Caco-2 (cell line): Measurements from ENCODE around the gene PNPLA7. TPM values are rescaled to one million over a fixed set of nuclear protein-coding genes. Genes with fewer than 3 reads are reported as not detected.

ENCODE experiments used
- BruUV-seq: library from RNA; stranded (reverse); fragments of 400-500 nt; replicated peaks from 2 replicates; lab custom pipeline; 2021; lab: Mats Ljungman, UMichigan
- CTCF ChIA-PET: fragments of 300-600 bp; sonication (Branson Sonifier 250); formaldehyde crosslinking; loops from one replicate; lab custom pipeline; 2022; ENCODE audit warnings: antibody characterized with exemption; lab: Charles Lee
- POLR2A ChIA-PET: fragments of 300-600 bp; sonication (Branson Sonifier 250); formaldehyde crosslinking; loops from one replicate; lab custom pipeline; 2022; ENCODE audit warnings: antibody characterized with exemption; lab: Charles Lee
- DNase-seq, 2 experiments: peaks; one replicate each; pipeline versions ENCODE4 v3.0.0 to v3.0.0-alpha.2; 2020 to 2022
- H3K27me3 ChIP-seq: replicated peaks from 2 replicates; pipeline ENCODE4 v1.6.0; 2011; ENCODE audit warnings: low read length; ENCODE audit not compliant: control insufficient read depth, insufficient read depth
- H3K36me3 ChIP-seq: 2 replicates; pipeline ENCODE4 v1.5.1; 2011; ENCODE audit warnings: low read length; ENCODE audit not compliant: control insufficient read depth, insufficient read depth
- H3K4me1 ChIP-seq: fragments of 250-450 bp; sonication (Bioruptor Pico); 2 replicates; pipeline ENCODE4 v1.5.1; 2020; ENCODE audit warnings: mild to moderate bottlenecking
- H3K4me3 ChIP-seq: 2 replicates; pipeline ENCODE4 v1.5.1; 2011; ENCODE audit warnings: low read depth, mild to moderate bottlenecking, control low read depth, low read length
- H3K9me3 ChIP-seq: fragments of 250-450 bp; sonication (Bioruptor Pico); 2 replicates; pipeline ENCODE4 v1.5.1; 2020; ENCODE audit warnings: mild to moderate bottlenecking, moderate library complexity
- H3K27ac Mint-ChIP-seq: one replicate; pipeline ENCODE4 v1.8.0; 2022; ENCODE audit warnings: mixed read lengths; ENCODE audit not compliant: unreplicated experiment
- H3K27me3 Mint-ChIP-seq: one replicate; pipeline ENCODE4 v1.8.0; 2022; ENCODE audit warnings: mixed read lengths; ENCODE audit not compliant: insufficient read depth, unreplicated experiment
- H3K36me3 Mint-ChIP-seq: one replicate; pipeline ENCODE4 v1.8.0; 2022; ENCODE audit warnings: mild to moderate bottlenecking, mixed read lengths; ENCODE audit not compliant: insufficient read depth, unreplicated experiment
- H3K4me1 Mint-ChIP-seq: one replicate; pipeline ENCODE4 v1.8.0; 2022; ENCODE audit warnings: low read depth, mixed read lengths; ENCODE audit not compliant: unreplicated experiment
- H3K4me3 Mint-ChIP-seq: one replicate; pipeline ENCODE4 v1.8.0; 2022; ENCODE audit warnings: mild to moderate bottlenecking, moderate library complexity, mixed read lengths; ENCODE audit not compliant: unreplicated experiment
- H3K9me3 Mint-ChIP-seq: one replicate; pipeline ENCODE4 v1.8.0; 2022; ENCODE audit warnings: mixed read lengths; ENCODE audit not compliant: unreplicated experiment
- intact Hi-C: fragments of 100-400 bp; cut with micrococcal nuclease; formaldehyde crosslinking; loops from one replicate; pipeline ENCODE4 v1.10.0; 2022; ENCODE audit not compliant: unreplicated experiment
- total RNA-seq: library from RNA; stranded (reverse); gene quantifications from 2 replicates; pipeline ENCODE4 v1.2.3, GENCODE V29; 2022
- TF ChIP-seq, protein P1 (sequence below), 2 experiments: fragments of 200-600 bp in 1 of 2; IDR thresholded peaks; 1 replicate in 1 of 2; 2 replicates in 1 of 2; pipeline versions ENCODE4 v1.5.1 to v1.8.0; 2011 to 2022; ENCODE audit warnings: antibody characterized with exemption in 1 of 2, control low read depth in 1 of 2, inconsistent platforms in 1 of 2, low read depth in 1 of 2, low read length in 1 of 2, mild to moderate bottlenecking in 1 of 2, moderate library complexity in 1 of 2; ENCODE audit not compliant: insufficient read depth in 1 of 2, severe bottlenecking in 1 of 2, unreplicated experiment in 1 of 2

PNPLA7 gene
- total RNA-seq, 1 experiment from 2014 or later, result 1.8 TPM

DNA sequence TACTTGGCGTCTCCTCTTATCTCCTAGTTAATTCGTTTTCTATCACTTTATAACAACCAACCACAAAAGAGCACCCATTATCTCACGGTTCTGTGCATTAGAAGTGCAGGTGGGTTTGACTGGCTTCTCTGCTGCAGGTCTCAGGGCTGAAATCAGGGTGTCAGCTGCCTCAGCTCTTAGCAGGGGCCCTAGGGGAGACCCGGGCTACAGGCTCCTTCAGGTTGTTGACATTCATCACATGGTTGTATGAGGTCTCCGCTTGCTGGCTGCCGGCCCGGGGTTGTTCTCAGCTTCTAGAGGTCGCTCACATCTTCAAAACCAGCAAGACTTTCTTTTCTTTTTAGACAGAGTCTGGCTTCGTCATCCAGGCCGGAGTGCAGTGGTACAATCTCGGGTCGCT lies 43.0 kb upstream of the PNPLA7 start:
- intact Hi-C loops, result loop anchor here (10.0 kb wide), 1 partner anchor 148 kb away; the partner anchor contains the start of gene ENTPD8
- TF ChIP-seq, protein P1, sequence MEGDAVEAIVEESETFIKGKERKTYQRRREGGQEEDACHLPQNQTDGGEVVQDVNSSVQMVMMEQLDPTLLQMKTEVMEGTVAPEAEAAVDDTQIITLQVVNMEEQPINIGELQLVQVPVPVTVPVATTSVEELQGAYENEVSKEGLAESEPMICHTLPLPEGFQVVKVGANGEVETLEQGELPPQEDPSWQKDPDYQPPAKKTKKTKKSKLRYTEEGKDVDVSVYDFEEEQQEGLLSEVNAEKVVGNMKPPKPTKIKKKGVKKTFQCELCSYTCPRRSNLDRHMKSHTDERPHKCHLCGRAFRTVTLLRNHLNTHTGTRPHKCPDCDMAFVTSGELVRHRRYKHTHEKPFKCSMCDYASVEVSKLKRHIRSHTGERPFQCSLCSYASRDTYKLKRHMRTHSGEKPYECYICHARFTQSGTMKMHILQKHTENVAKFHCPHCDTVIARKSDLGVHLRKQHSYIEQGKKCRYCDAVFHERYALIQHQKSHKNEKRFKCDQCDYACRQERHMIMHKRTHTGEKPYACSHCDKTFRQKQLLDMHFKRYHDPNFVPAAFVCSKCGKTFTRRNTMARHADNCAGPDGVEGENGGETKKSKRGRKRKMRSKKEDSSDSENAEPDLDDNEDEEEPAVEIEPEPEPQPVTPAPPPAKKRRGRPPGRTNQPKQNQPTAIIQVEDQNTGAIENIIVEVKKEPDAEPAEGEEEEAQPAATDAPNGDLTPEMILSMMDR (IDR thresholded peaks at IDR 0.05; ENCODE audit: insufficient read depth in 1 of 2, low read depth in 1 of 2, low read length in 1 of 2, severe bottlenecking in 1 of 2, unreplicated experiment in 1 of 2), result no peak
- H3K4me3 ChIP-seq, result no peak overlapping the region
- peaks cover 8% of the 10 kb centered on the region for H3K4me1 ChIP-seq
- H3K27me3 ChIP-seq, result no peaks in the 10 kb centered on the region
- no peaks in the 10 kb centered on the region for H3K9me3 ChIP-seq
- Mint-ChIP-seq H3K4me3 (peak overlapping the region; percentile 18), H3K4me1 (no peaks in the 10 kb centered on the region), H3K9me3 (no peaks in the 10 kb centered on the region), H3K27me3 (no peaks in the 10 kb centered on the region), H3K27ac (no peak overlapping the region), H3K36me3 (peaks cover 10% of the 10 kb centered on the region)
- BruUV-seq, result no TSS peak
- ChIA-PET POLR2A (no interaction called here), CTCF (no interaction called here)
- no peak for DNase-seq
- H3K36me3 ChIP-seq, result no peaks in the 10 kb centered on the region; the same call in 1 of the 2 replicates

DNA sequence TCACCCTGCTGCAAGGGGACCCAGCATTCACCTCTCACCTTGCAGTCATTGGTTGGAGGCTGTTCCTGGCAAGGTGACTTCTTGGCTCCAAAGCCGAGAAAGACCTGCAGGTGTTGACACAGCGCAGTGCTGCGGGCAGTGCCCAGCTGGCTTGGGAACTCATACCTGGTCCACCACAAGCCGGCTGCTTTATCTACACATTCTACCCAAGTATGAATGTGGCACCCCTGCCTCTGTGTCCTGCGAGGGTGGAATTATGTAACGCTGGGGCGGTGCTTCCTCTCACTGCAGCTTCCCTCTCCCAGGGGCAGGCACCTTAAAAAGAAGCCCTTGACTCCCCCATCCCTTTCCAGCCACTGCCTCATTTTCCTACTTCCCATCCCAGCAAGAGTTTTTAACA lies 42.6 kb upstream of the PNPLA7 start:
- H3K36me3 ChIP-seq, result no peaks in the 10 kb centered on the region; the same call in 1 of the 2 replicates
- H3K4me3 ChIP-seq, result no peak overlapping the region
- H3K27me3 Mint-ChIP-seq, result no peaks in the 10 kb centered on the region
- ChIA-PET CTCF (no interaction called here), POLR2A (no interaction called here)
- H3K4me1 ChIP-seq, result peaks cover 8% of the 10 kb centered on the region
- H3K9me3 ChIP-seq, result no peaks in the 10 kb centered on the region
- no peak for DNase-seq
- no peak overlapping the region for H3K27ac Mint-ChIP-seq
- BruUV-seq, result no TSS peak
- H3K36me3 Mint-ChIP-seq, result peaks cover 14% of the 10 kb centered on the region
- intact Hi-C loops, result loop anchor here (10.0 kb wide), 1 partner anchor 148 kb away; the partner anchor contains the start of gene ENTPD8
- H3K9me3 Mint-ChIP-seq, result no peaks in the 10 kb centered on the region
- H3K4me1 Mint-ChIP-seq, result no peaks in the 10 kb centered on the region
- H3K4me3 Mint-ChIP-seq, result peak overlapping the region; percentile 18
- TF ChIP-seq, protein P1 (IDR thresholded peaks at IDR 0.05; ENCODE audit: insufficient read depth in 1 of 2, low read depth in 1 of 2, low read length in 1 of 2, severe bottlenecking in 1 of 2, unreplicated experiment in 1 of 2), result no peak
- no peaks in the 10 kb centered on the region for H3K27me3 ChIP-seq

DNA sequence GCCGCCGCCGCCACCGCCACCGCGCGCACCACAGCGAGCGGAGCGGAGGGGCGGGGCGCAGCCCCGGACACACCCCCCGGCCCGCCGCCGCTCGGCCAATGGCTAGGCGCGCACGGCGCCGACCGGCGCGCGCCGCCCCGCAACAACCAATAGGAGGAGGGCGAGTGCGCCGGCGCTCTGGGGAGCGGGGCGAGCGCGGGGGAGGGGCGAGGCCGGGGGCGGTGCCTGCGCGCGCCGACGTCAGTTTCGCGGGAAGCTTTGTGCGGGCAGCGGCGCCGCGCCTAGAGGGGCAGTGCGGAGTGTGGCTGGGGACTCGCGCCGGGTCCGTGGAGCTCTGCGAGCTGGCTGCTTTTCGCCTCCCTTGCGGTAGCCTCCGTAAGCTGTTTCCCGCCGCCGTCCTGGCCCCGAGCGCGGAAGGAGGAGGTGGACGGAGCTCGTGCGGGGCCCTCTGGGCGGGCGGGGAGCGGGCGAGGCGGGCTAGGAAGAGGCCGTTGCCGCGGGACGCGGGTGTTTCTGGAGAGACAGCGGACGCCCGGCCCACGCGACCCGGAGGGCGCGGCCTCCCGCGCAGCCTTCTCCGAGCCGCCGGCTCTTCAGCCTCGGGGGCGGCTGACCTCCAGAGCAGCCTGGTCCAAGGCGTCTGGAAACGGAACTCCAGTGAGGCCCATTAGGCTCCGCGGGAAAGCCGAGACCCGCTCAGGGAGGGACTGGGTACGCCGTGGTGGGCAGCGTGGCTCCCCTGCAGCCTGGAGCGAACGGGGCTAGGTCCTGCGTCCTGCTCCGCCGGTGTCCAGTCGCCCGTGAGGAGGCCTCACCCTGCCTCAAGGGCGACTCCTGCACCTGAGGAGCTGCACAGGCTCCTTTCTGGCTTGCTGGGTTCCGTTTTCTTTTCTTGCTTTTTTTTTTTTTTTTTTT lies 40.5 kb upstream of the PNPLA7 start, which contains the start of gene ZMYND19:
Gene ZMYND19, minus strand, starts transcription at position 44 of the 915 bp plus-strand sequence. CDS start 249 bp downstream, outside the sequence.
- CTCF ChIA-PET, result interaction anchor here (0.6 to 1.6 kb wide), 9 partner anchors 9 to 131 kb away, joined by 3 to 6 read pairs (median 3); partner anchors contain the start of genes ARRDC1, MRPL41 and NSMF
- DNase-seq, result peak; percentile 85 to 94

More for the DNA sequence above, 40.5 kb upstream of the PNPLA7 start, which contains the start of gene ZMYND19:
- Mint-ChIP-seq H3K4me3 (peak within 1 kb of the TSS; percentile 77), H3K27me3 (no peaks in the 10 kb centered on the region), H3K36me3 (peaks cover 30% of the 10 kb centered on the region), H3K27ac (peak within 1 kb of the TSS; percentile 78), H3K4me1 (no peaks in the 10 kb centered on the region), H3K9me3 (no peaks in the 10 kb centered on the region)
- H3K36me3 ChIP-seq, result peaks cover under 1% of the 10 kb centered on the region
- H3K27me3 ChIP-seq, result no peaks in the 10 kb centered on the region
- H3K4me1 ChIP-seq, result peaks cover 8% of the 10 kb centered on the region
- TF ChIP-seq, protein P1 (IDR thresholded peaks at IDR 0.05; ENCODE audit: insufficient read depth in 1 of 2, low read depth in 1 of 2, low read length in 1 of 2, severe bottlenecking in 1 of 2, unreplicated experiment in 1 of 2), result peak in 1 of 2 experiments; percentile 15
- no TSS peak for BruUV-seq
- no peaks in the 10 kb centered on the region for H3K9me3 ChIP-seq
- POLR2A ChIA-PET, result interaction anchor here (0.6 to 1.8 kb wide), 4 partner anchors 15 to 29 kb away, joined by 3 to 22 read pairs (median 4); partner anchors contain the start of genes ARRDC1 and EHMT1
- intact Hi-C loops, result loop anchor here (2.0 to 10.0 kb wide), 3 partner anchors 14 to 146 kb away; partner anchors contain the start of genes ARRDC1 and ENTPD8
- H3K4me3 ChIP-seq, result peak within 1 kb of the TSS; percentile 92
